B cell (primary cell): Measurements from ENCODE around the gene CFAP251. TPM values are rescaled to one million over a fixed set of nuclear protein-coding genes. Genes with fewer than 3 reads are reported as not detected.

Source experiments
- ATAC-seq: fragments of 200-7000 bp; cut with Tn5 transposase; one replicate; pipeline ENCODE4 v1.10.0; 2021; ENCODE audit warnings: low read depth, mild to moderate bottlenecking, moderate number of reproducible peaks, moderate library complexity
- CTCF ChIA-PET: fragments of 350-600 bp; sonication (Branson Sonifier 250); formaldehyde crosslinking; loops from one replicate; lab custom pipeline; 2021; ENCODE audit warnings: antibody characterized with exemption, inconsistent platforms; lab: Charles Lee
- POLR2A ChIA-PET: fragments of 350-600 bp; sonication (Branson Sonifier 250); formaldehyde crosslinking; loops from one replicate; lab custom pipeline; 2021; ENCODE audit warnings: antibody characterized with exemption; lab: Charles Lee
- DNase-seq: peaks from one replicate; pipeline ENCODE4 v3.0.0; 2013
- H2AFZ ChIP-seq: 2 replicates; pipeline ENCODE4 v1.6.1; 2012; ENCODE audit warnings: mild to moderate bottlenecking, low read depth, low read length; ENCODE audit not compliant: insufficient read depth, poor library complexity, severe bottlenecking
- H3K27ac ChIP-seq, 2 donors: 1 replicate in 1 of 2; 2 replicates in 1 of 2; pipeline ENCODE4 v1.5.1; 2012 to 2013; ENCODE audit warnings: low read length in 2 of 2, mild to moderate bottlenecking in 2 of 2, moderate library complexity in 1 of 2
- H3K27me3 ChIP-seq, 4 experiments: fragments of 200-600 bp in 1 of 4; sonication (generic) in 1 of 4; replicated peaks in 1 of 4; 1 replicate in 2 of 4; 2 replicates in 2 of 4; pipeline versions ENCODE4 v1.6.1 to v1.7.0; 2013 to 2016; ENCODE audit warnings: low read length in 3 of 4, mild to moderate bottlenecking in 2 of 4, mixed read lengths in 1 of 4, moderate library complexity in 1 of 4; ENCODE audit not compliant: insufficient read depth in 4 of 4, control insufficient read depth in 3 of 4; ENCODE audit errors: control extremely low read depth in 1 of 4
- H3K36me3 ChIP-seq, 2 experiments: replicated peaks in 1 of 2; 1 replicate in 1 of 2; 2 replicates in 1 of 2; pipeline versions ENCODE4 v1.6.1 to v1.7.1; 2013; ENCODE audit warnings: low read length in 1 of 2; ENCODE audit not compliant: insufficient read depth in 2 of 2, control insufficient read depth in 1 of 2; ENCODE audit errors: control extremely low read depth in 1 of 2, extremely low read depth in 1 of 2
- H3K4me1 ChIP-seq, 2 donors: fragments of 200-600 bp in 1 of 2; sonication (generic) in 1 of 2; 1 replicate in 1 of 2; 2 replicates in 1 of 2; pipeline versions ENCODE4 v1.5.1 to v1.6.1; 2013 to 2017; ENCODE audit warnings: low read length in 2 of 2; ENCODE audit not compliant: control insufficient read depth in 2 of 2, insufficient read depth in 2 of 2
- H3K4me2 ChIP-seq: replicated peaks from 2 replicates; pipeline ENCODE3; 2012; ENCODE audit warnings: mild to moderate bottlenecking, low read depth, low read length; ENCODE audit not compliant: poor library complexity, severe bottlenecking
- H3K4me3 ChIP-seq, 5 experiments: fragments of 200-600 bp in 1 of 5; sonication (generic) in 1 of 5; 1 replicate in 3 of 5; 2 replicates in 2 of 5; pipeline versions ENCODE4 v1.5.1 to v1.7.0; 2011 to 2016; ENCODE audit warnings: low read length in 4 of 5, mild to moderate bottlenecking in 4 of 5, low read depth in 2 of 5, control low read depth in 1 of 5, moderate library complexity in 1 of 5; ENCODE audit not compliant: insufficient read depth in 1 of 5; ENCODE audit errors: control extremely low read depth in 1 of 5, extremely low read depth in 1 of 5
- H3K79me2 ChIP-seq: fragments of 200-600 bp; sonication (generic); one replicate; pipeline ENCODE4 v1.6.0; 2016; ENCODE audit warnings: low read length; ENCODE audit not compliant: control insufficient read depth, insufficient read depth
- H3K9ac ChIP-seq: fragments of 200-600 bp; sonication (generic); 2 replicates; pipeline ENCODE4 v1.6.1; 2017; ENCODE audit warnings: mild to moderate bottlenecking, low read length, moderate library complexity
- H3K9me3 ChIP-seq, 3 donors: one replicate each; pipeline versions ENCODE4 v1.6.1 to v1.7.1; 2013; ENCODE audit warnings: low read length in 2 of 3; ENCODE audit not compliant: control insufficient read depth in 2 of 3, insufficient read depth in 1 of 3; ENCODE audit errors: control extremely low read depth in 1 of 3
- H4K20me1 ChIP-seq: 2 replicates; pipeline ENCODE4 v1.6.0; 2012; ENCODE audit warnings: mild to moderate bottlenecking, low read length; ENCODE audit not compliant: insufficient read depth, control insufficient read depth, poor library complexity, severe bottlenecking
- H3K27ac Mint-ChIP-seq: one replicate; pipeline ENCODE4 v1.8.0; 2021; ENCODE audit warnings: mixed read lengths
- H3K27me3 Mint-ChIP-seq: one replicate; pipeline ENCODE4 v1.8.0; 2021; ENCODE audit warnings: mixed read lengths
- H3K4me1 Mint-ChIP-seq: one replicate; pipeline ENCODE4 v1.8.0; 2021; ENCODE audit warnings: mixed read lengths
- H3K4me3 Mint-ChIP-seq: one replicate; pipeline ENCODE4 v1.8.0; 2021; ENCODE audit warnings: mixed read lengths
- H3K9me3 Mint-ChIP-seq: one replicate; pipeline ENCODE4 v1.8.0; 2022; ENCODE audit warnings: mixed read lengths; ENCODE audit not compliant: insufficient read depth
- EZH2 ChIP-seq: IDR thresholded peaks from 2 replicates; pipeline ENCODE4 v1.6.1; 2012; ENCODE audit warnings: borderline replicate concordance, low read depth, mild to moderate bottlenecking, moderate library complexity, low read length; ENCODE audit not compliant: insufficient read depth, poor library complexity, severe bottlenecking
- WGBS: methylation state at CpG from one replicate; pipeline ENCODE4 v1.1.5; 2013; ENCODE audit warnings: missing lambda C conversion rate; ENCODE audit not compliant: insufficient coverage; 5-methylcytosine and 5-hydroxymethylcytosine counted together
- intact Hi-C: fragments of 100-400 bp; cut with micrococcal nuclease; formaldehyde crosslinking; loops from one replicate; pipeline ENCODE4 v1.10.0; 2022
- polyA plus RNA-seq: library from polyadenylated mRNA; depleted of rRNA; stranded (reverse); fragments of >200 nt; gene quantifications from 2 replicates; pipeline ENCODE4 v1.2.3, GENCODE V29; 2012
- total RNA-seq, 2 donors: library from RNA; stranded (reverse); fragments of 120-200 nt in 1 of 2; gene quantifications; 1 replicate in 1 of 2; 2 replicates in 1 of 2; pipeline versions ENCODE4 v1.2.3 to v1.2.4, GENCODE V29; 2013 to 2022
- TF ChIP-seq, protein P1 (sequence below): fragments of 200-600 bp; IDR thresholded peaks from one replicate; pipeline ENCODE4 v1.8.0; 2022; ENCODE audit warnings: antibody characterized with exemption, mild to moderate bottlenecking

Gene CFAP251
- total and polyA plus RNA-seq, 2 donors (not counting 1 experiment from before 2014, with no cell fraction given): 0.22 to 1.6 TPM

- peak overlapping the region; percentile 31 for H3K4me2 ChIP-seq
- H3K4me3 ChIP-seq: no peak overlapping the region
- Mint-ChIP-seq H3K4me1 (peaks cover 45% of the 10 kb centered on the region), H3K4me3 (peak overlapping the region; percentile 52), H3K9me3 (no peaks in the 10 kb centered on the region), H3K27me3 (no peaks in the 10 kb centered on the region), H3K27ac (peak overlapping the region; percentile 43)
- peaks cover 0 to 9% (median 5%) of the 10 kb centered on the region in 3 donors for H3K9me3 ChIP-seq
- no peak overlapping the region for H3K27ac ChIP-seq
- 16% methylated on average over 11 of the region's 13 CpGs for WGBS
- H3K4me1 ChIP-seq: peaks cover 29 to 40% of the 10 kb centered on the region in 2 donors
- no peaks in the 10 kb centered on the region for H3K27me3 ChIP-seq
- peak overlapping the region; percentile 18 for H2AFZ ChIP-seq
- CTCF ChIA-PET: interaction anchor here (0.6 kb wide), 1 partner anchor 27 kb away, joined by 3 read pairs; no protein-coding TSS in a partner anchor
- no peaks in the 10 kb centered on the region for H3K79me2 ChIP-seq
- ATAC-seq (no peak), DNase-seq (peak; percentile 25)
- no peaks in the 10 kb centered on the region for H3K36me3 ChIP-seq
- intact Hi-C loops: no loop called here
- no peak overlapping the region for H3K9ac ChIP-seq
- POLR2A ChIA-PET: interaction anchor here (0.6 to 1.1 kb wide), 4 partner anchors 8 to 194 kb away, joined by 3 to 5 read pairs (median 4); no protein-coding TSS in a partner anchor
- no peaks in the 10 kb centered on the region for H4K20me1 ChIP-seq
- no peak for TF ChIP-seq EZH2
- TF ChIP-seq, protein P1, sequence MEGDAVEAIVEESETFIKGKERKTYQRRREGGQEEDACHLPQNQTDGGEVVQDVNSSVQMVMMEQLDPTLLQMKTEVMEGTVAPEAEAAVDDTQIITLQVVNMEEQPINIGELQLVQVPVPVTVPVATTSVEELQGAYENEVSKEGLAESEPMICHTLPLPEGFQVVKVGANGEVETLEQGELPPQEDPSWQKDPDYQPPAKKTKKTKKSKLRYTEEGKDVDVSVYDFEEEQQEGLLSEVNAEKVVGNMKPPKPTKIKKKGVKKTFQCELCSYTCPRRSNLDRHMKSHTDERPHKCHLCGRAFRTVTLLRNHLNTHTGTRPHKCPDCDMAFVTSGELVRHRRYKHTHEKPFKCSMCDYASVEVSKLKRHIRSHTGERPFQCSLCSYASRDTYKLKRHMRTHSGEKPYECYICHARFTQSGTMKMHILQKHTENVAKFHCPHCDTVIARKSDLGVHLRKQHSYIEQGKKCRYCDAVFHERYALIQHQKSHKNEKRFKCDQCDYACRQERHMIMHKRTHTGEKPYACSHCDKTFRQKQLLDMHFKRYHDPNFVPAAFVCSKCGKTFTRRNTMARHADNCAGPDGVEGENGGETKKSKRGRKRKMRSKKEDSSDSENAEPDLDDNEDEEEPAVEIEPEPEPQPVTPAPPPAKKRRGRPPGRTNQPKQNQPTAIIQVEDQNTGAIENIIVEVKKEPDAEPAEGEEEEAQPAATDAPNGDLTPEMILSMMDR: no peak
These were observed 78.7 kb downstream of the CFAP251 start for GRCh38 chr12:121996945-121997612.
